PC-3 (cell line): Measurements from ENCODE around the gene NR5A1. TPM values are rescaled to one million over a fixed set of nuclear protein-coding genes. Genes with fewer than 3 reads are reported as not detected.

Source experiments
- ATAC-seq: fragments of 200-7000 bp; cut with Tn5 transposase; 2 replicates; pipeline ENCODE4 v1.9.1; 2020; ENCODE audit warnings: mild to moderate bottlenecking, moderate library complexity
- BruUV-seq: library from RNA; stranded (reverse); fragments of 400-500 nt; replicated peaks from 2 replicates; lab custom pipeline; 2021; lab: Mats Ljungman, UMichigan
- CTCF ChIA-PET: fragments of 300-600 bp; sonication (Branson Sonifier 250); formaldehyde crosslinking; loops from one replicate; lab custom pipeline; 2022; ENCODE audit warnings: antibody characterized with exemption; lab: Charles Lee
- POLR2A ChIA-PET: fragments of 300-600 bp; sonication (Branson Sonifier 250); formaldehyde crosslinking; loops from one replicate; lab custom pipeline; 2022; ENCODE audit warnings: antibody characterized with exemption; ENCODE audit not compliant: unreplicated experiment; lab: Charles Lee
- DNase-seq: peaks from one replicate; pipeline ENCODE4 v3.0.0-alpha.2; 2015
- H2AFZ ChIP-seq: fragments of 300-600 bp; sonication (generic); 2 replicates; pipeline ENCODE4 v1.6.0; 2016; ENCODE audit warnings: antibody characterized with exemption, low read length
- H3F3A ChIP-seq: fragments of 300-600 bp; sonication (generic); one replicate; pipeline ENCODE4 v1.6.0; 2017; ENCODE audit warnings: antibody characterized with exemption, low read length, control low read depth, mild to moderate bottlenecking; ENCODE audit not compliant: unreplicated experiment
- H3K27ac ChIP-seq: fragments of 300-600 bp; sonication (generic); 2 replicates; pipeline ENCODE4 v1.5.1; 2016; ENCODE audit warnings: mild to moderate bottlenecking, low read length
- H3K27me3 ChIP-seq: fragments of 300-600 bp; sonication (generic); 2 replicates; pipeline ENCODE4 v1.6.1; 2016; ENCODE audit warnings: low read length, mixed read lengths
- H3K36me3 ChIP-seq: fragments of 300-600 bp; sonication (generic); 2 replicates; pipeline ENCODE4 v1.6.1; 2016; ENCODE audit warnings: low read depth, mixed run types, low read length, mixed read lengths
- H3K4me1 ChIP-seq: fragments of 300-600 bp; sonication (generic); 2 replicates; pipeline ENCODE4 v1.5.1; 2016; ENCODE audit warnings: low read length; ENCODE audit not compliant: insufficient read depth
- H3K4me2 ChIP-seq: fragments of 300-600 bp; sonication (generic); 2 replicates; pipeline ENCODE4 v1.6.0; 2016; ENCODE audit warnings: low read length
- H3K4me3 ChIP-seq: fragments of 300-600 bp; sonication (generic); 2 replicates; pipeline ENCODE4 v1.5.1; 2016; ENCODE audit warnings: mild to moderate bottlenecking, low read length, mixed read lengths
- H3K79me2 ChIP-seq: fragments of 300-600 bp; sonication (generic); 2 replicates; pipeline ENCODE4 v1.6.1; 2017; ENCODE audit warnings: low read length, mixed read lengths
- H3K9ac ChIP-seq: fragments of 300-600 bp; sonication (generic); 2 replicates; pipeline ENCODE4 v1.6.0; 2016; ENCODE audit warnings: mild to moderate bottlenecking, low read length
- H3K9me2 ChIP-seq: fragments of 300-600 bp; sonication (generic); replicated peaks from 2 replicates; pipeline ENCODE4 v1.6.1; 2016; ENCODE audit warnings: mixed run types, low read length, mixed read lengths
- H3K9me3 ChIP-seq: fragments of 300-600 bp; sonication (generic); 2 replicates; pipeline ENCODE4 v1.6.1; 2016; ENCODE audit warnings: low read length, mixed read lengths
- H4K20me1 ChIP-seq: fragments of 300-600 bp; sonication (generic); 2 replicates; pipeline ENCODE4 v1.6.1; 2016; ENCODE audit warnings: low read length, mixed read lengths
- CTCF ChIP-seq: fragments of 300-600 bp; sonication (generic); conservative IDR thresholded peaks from 2 replicates; pipeline ENCODE4 v1.5.1; 2017; ENCODE audit warnings: antibody characterized with exemption, low read depth, mild to moderate bottlenecking, low read length
- EZH2 ChIP-seq: fragments of 300-600 bp; sonication (generic); IDR thresholded peaks from one replicate; pipeline ENCODE4 v1.6.1; 2017; ENCODE audit warnings: antibody characterized with exemption, mild to moderate bottlenecking, low read length; ENCODE audit not compliant: unreplicated experiment
- EZH2phosphoT487 ChIP-seq: fragments of 300-600 bp; sonication (generic); IDR thresholded peaks from 2 replicates; pipeline ENCODE4 v1.6.1; 2018; ENCODE audit warnings: mild to moderate bottlenecking, antibody characterized with exemption, low read length, borderline replicate concordance
- intact Hi-C: fragments of 100-400 bp; cut with micrococcal nuclease; formaldehyde crosslinking; loops from 2 replicates; pipeline ENCODE4 v1.9.0; 2023
- total RNA-seq: library from RNA; depleted of rRNA; stranded (reverse); fragments of >200 nt; gene quantifications from 2 replicates; pipeline ENCODE4 v1.2.3, GENCODE V29; 2014

NR5A1 gene
- total RNA-seq, 1 experiment from 2014 or later = not detected

GRCh38 chr9:124532897-124533296 lies 25.7 kb upstream of the NR5A1 start:
- intact Hi-C loops = no loop called here
- no peaks in the 10 kb centered on the region for H3K79me2 ChIP-seq
- BruUV-seq = no TSS peak
- H3K36me3 ChIP-seq = no peaks in the 10 kb centered on the region
- DNase-seq (no peak), ATAC-seq (no peak)
- no peak overlapping the region for H3K9ac ChIP-seq
- H3K27ac ChIP-seq = no peak overlapping the region
- H2AFZ ChIP-seq = no peak overlapping the region
- H3F3A ChIP-seq = no peaks in the 10 kb centered on the region
- peaks cover 3% of the 10 kb centered on the region for H3K4me1 ChIP-seq
- no peaks in the 10 kb centered on the region for H3K9me2 ChIP-seq
- ChIA-PET CTCF (no interaction called here), POLR2A (no interaction called here)
- no peak for TF ChIP-seq EZH2phosphoT487
- no peak for TF ChIP-seq CTCF
- no peak for TF ChIP-seq EZH2
- H3K9me3 ChIP-seq = no peaks in the 10 kb centered on the region
- no peaks in the 10 kb centered on the region for H3K27me3 ChIP-seq
- H3K4me3 ChIP-seq = no peak overlapping the region
- H4K20me1 ChIP-seq = no peaks in the 10 kb centered on the region
- H3K4me2 ChIP-seq = no peak overlapping the region

- ATAC-seq (no peak), DNase-seq (no peak)
- Histone ChIP-seq H3K27me3 (no peaks in the 10 kb centered on the region), H3K9me3 (no peaks in the 10 kb centered on the region), H4K20me1 (no peaks in the 10 kb centered on the region), H3K4me3 (no peak overlapping the region), H2AFZ (no peak overlapping the region), H3F3A (no peaks in the 10 kb centered on the region), H3K79me2 (no peaks in the 10 kb centered on the region), H3K36me3 (no peaks in the 10 kb centered on the region), H3K27ac (no peak overlapping the region), H3K4me2 (no peak overlapping the region), H3K9me2 (no peaks in the 10 kb centered on the region), H3K9ac (no peak overlapping the region), H3K4me1 (peaks cover 7% of the 10 kb centered on the region)
- ChIA-PET CTCF (no interaction called here), POLR2A (no interaction called here)
- TF ChIP-seq CTCF = no peak
- no peak for TF ChIP-seq EZH2phosphoT487
- no peak for TF ChIP-seq EZH2
- intact Hi-C loops = no loop called here
- no TSS peak for BruUV-seq
Measured at GRCh38 chr9:124531115-124531514, 23.9 kb upstream of the NR5A1 start.

DNA sequence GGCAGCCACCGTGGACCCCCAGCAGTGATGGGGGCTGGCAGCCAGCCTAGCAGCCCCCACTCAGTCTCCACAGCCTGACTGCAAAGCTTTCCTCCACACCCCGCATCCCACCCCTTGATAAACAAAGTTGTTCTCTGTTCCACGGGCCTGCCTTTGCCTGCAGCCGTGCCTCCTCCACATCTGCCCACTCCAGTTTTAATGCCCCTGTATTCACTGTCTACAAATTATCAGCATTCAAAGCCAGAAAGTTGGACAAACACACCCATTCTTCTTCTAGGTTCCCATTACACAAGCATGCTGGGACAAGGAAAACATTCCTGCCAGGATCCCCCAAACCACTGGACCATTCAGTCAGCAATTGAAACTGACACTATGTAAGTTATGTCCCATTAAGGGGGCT lies 23.0 kb upstream of the NR5A1 start:
- CTCF ChIA-PET = no interaction called here
- DNase-seq (no peak), ATAC-seq (no peak)
- Histone ChIP-seq H3K27ac (no peak overlapping the region), H2AFZ (no peak overlapping the region), H3K4me1 (peaks cover 7% of the 10 kb centered on the region), H3F3A (no peaks in the 10 kb centered on the region), H3K9me2 (no peaks in the 10 kb centered on the region), H3K9me3 (no peaks in the 10 kb centered on the region), H3K4me3 (no peak overlapping the region), H4K20me1 (no peaks in the 10 kb centered on the region), H3K4me2 (no peak overlapping the region), H3K27me3 (no peaks in the 10 kb centered on the region), H3K36me3 (no peaks in the 10 kb centered on the region), H3K79me2 (no peaks in the 10 kb centered on the region), H3K9ac (no peak overlapping the region)
- POLR2A ChIA-PET = no interaction called here
- TF ChIP-seq EZH2 (no peak), EZH2phosphoT487 (no peak), CTCF (no peak)
- intact Hi-C loops = no loop called here
- no TSS peak for BruUV-seq
